Gastrocnemius medialis (tissue), 4 donors: ENCODE measurements around the gene S100PBP. TPM values are rescaled to one million over a fixed set of nuclear protein-coding genes. Genes with fewer than 3 reads are reported as not detected.

Experiments
- ATAC-seq, 2 donors: fragments of 150-250 bp; one replicate each; pipeline ENCODE4 v1.9.1; 2016
- DNase-seq, 2 donors: peaks; one replicate each; pipeline ENCODE4 v3.0.0-alpha.2; 2019
- H3K27ac ChIP-seq, 4 donors: fragments of 200-600 bp; sonication (generic); 1 replicate in 1 of 4; 2 replicates in 3 of 4; pipeline ENCODE4 v1.5.1; 2016 to 2018; ENCODE audit warnings: mild to moderate bottlenecking in 2 of 4, moderate library complexity in 1 of 4
- H3K27me3 ChIP-seq, 3 donors: fragments of 200-600 bp; sonication (generic) in 2 of 3; 1 replicate in 1 of 3; 2 replicates in 2 of 3; pipeline versions ENCODE4 v1.5.1 to v1.6.0; 2016 to 2019; ENCODE audit warnings: mild to moderate bottlenecking in 1 of 3, moderate library complexity in 1 of 3
- H3K36me3 ChIP-seq, 2 donors: fragments of 200-600 bp; sonication (generic) in 1 of 2; one replicate each; pipeline ENCODE4 v1.5.1; 2017 to 2018
- H3K4me1 ChIP-seq, 2 donors: fragments of 200-600 bp; sonication (generic) in 1 of 2; one replicate each; pipeline ENCODE4 v1.5.1; 2016 to 2017; ENCODE audit warnings: mild to moderate bottlenecking in 2 of 2
- H3K4me3 ChIP-seq, 4 donors: fragments of 200-600 bp; sonication (generic) in 3 of 4; 1 replicate in 1 of 4; 2 replicates in 3 of 4; pipeline ENCODE4 v1.5.1; 2016 to 2019; ENCODE audit warnings: mild to moderate bottlenecking in 2 of 4
- H3K9me3 ChIP-seq, 3 donors: fragments of 200-600 bp; sonication (generic) in 2 of 3; 1 replicate in 1 of 3; 2 replicates in 2 of 3; pipeline ENCODE4 v1.5.1; 2016 to 2019
- POLR2A ChIP-seq, 2 donors: fragments of 450-650 bp; IDR thresholded peaks; one replicate each; pipeline ENCODE4 v1.6.1; 2017; ENCODE audit warnings: antibody characterized with exemption in 2 of 2, mild to moderate bottlenecking in 2 of 2, moderate library complexity in 2 of 2
- in situ Hi-C, 4 donors: fragments of 200-750 bp; cut with MboI; loops; one replicate each; pipeline versions ENCODE4 v1.15.0 to v1.8.0; 2017; ENCODE audit warnings: low sequenced_read_pairs in 4 of 4
- intact Hi-C: fragments of 100-400 bp; cut with DNase I; formaldehyde crosslinking; loops from one replicate; pipeline ENCODE4 v1.15.1; 2023; ENCODE audit warnings: low total_unique reads
- total RNA-seq, 4 donors: library from RNA; depleted of rRNA; stranded (reverse); fragments of >200 nt; gene quantifications; one replicate each; pipeline versions ENCODE4 v1.1.0 to v1.2.3, GENCODE V29; 2016
- TF ChIP-seq, protein P1 (sequence below), 5 experiments: fragments of 450-650 bp in 3 of 5; fragments of 200-600 bp in 2 of 5; sonication (generic) in 2 of 5; IDR thresholded peaks in 4 of 5; conservative IDR thresholded peaks in 1 of 5; 1 replicate in 4 of 5; 2 replicates in 1 of 5; pipeline ENCODE4 v1.5.1; 2016 to 2019; ENCODE audit warnings: antibody characterized with exemption in 5 of 5, mild to moderate bottlenecking in 3 of 5, moderate library complexity in 3 of 5

Gene S100PBP
- total RNA-seq, 4 donors from 2014 or later = 4.9 to 11.5 (median 9.9) TPM

DNA sequence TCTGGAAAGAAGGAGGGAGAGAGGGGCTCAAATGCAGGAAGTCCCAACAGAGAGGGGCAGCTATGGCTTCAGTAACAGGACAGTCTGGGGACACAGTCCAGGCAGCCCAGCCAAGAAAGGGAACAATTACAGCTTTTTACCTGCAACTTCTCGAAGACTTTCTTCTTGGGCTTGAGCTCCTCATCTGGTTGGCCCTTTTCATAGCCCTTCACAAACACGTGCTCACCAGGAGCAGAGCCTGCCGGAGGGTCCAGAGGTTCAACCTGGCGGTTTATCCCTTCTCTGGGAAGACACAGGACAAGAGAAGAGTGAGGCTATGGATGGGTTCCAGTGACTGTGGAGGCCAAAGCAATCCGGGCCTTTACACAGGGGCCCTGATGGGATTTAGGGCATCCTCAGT lies 38.2 kb upstream of the S100PBP start:
- intact Hi-C loops (no loop called here), in situ Hi-C loops (loop anchor here (5.0 to 10.0 kb wide), 4 partner anchors 64 to 254 kb away; no protein-coding TSS in a partner anchor)
- no peak for TF ChIP-seq POLR2A (IDR thresholded peaks at IDR 0.05)
- TF ChIP-seq, protein P1, sequence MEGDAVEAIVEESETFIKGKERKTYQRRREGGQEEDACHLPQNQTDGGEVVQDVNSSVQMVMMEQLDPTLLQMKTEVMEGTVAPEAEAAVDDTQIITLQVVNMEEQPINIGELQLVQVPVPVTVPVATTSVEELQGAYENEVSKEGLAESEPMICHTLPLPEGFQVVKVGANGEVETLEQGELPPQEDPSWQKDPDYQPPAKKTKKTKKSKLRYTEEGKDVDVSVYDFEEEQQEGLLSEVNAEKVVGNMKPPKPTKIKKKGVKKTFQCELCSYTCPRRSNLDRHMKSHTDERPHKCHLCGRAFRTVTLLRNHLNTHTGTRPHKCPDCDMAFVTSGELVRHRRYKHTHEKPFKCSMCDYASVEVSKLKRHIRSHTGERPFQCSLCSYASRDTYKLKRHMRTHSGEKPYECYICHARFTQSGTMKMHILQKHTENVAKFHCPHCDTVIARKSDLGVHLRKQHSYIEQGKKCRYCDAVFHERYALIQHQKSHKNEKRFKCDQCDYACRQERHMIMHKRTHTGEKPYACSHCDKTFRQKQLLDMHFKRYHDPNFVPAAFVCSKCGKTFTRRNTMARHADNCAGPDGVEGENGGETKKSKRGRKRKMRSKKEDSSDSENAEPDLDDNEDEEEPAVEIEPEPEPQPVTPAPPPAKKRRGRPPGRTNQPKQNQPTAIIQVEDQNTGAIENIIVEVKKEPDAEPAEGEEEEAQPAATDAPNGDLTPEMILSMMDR (IDR thresholded peaks at IDR 0.05 in 4 of 5, conservative IDR thresholded peaks at IDR 0.05 in 1 of 5) = no peak
- peaks cover 0 to 98% of the 10 kb centered on the region in 2 donors for H3K36me3 ChIP-seq
- no peaks in the 10 kb centered on the region for H3K4me1 ChIP-seq
- no peak overlapping the region for H3K4me3 ChIP-seq
- H3K27me3 ChIP-seq = no peaks in the 10 kb centered on the region
- ATAC-seq = no peak
- no peaks in the 10 kb centered on the region for H3K9me3 ChIP-seq
- no peak overlapping the region for H3K27ac ChIP-seq
- no peak for DNase-seq

DNA sequence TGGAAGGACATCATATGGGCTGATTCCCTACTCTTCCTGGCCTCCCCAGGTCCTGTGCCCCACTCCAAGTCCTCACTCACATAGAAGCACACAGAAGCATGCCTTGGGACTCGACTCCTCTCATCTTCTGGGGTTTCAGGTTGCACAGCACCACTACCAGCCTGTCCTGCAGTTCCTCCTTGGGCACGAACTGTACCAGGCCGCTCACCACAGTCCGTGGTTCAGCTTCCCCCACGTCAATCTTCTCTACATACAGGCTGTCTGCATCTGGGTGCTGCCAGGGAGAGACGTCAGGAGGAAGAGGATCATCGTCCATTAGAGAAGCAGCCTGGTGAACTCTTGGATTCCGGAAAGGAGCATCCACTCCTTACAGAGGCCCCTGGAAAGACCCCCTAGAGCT lies 37.4 kb upstream of the S100PBP start:
- intact Hi-C loops (no loop called here), in situ Hi-C loops (no loop called here)
- ATAC-seq = peak in 1 of 2 donors; percentile 21
- no peak for TF ChIP-seq POLR2A (IDR thresholded peaks at IDR 0.05)
- TF ChIP-seq, protein P1 (IDR thresholded peaks at IDR 0.05 in 4 of 5, conservative IDR thresholded peaks at IDR 0.05 in 1 of 5) = no peak
- H3K27ac ChIP-seq = no peak overlapping the region
- peaks cover 0 to 99% of the 10 kb centered on the region in 2 donors for H3K36me3 ChIP-seq
- no peak overlapping the region for H3K4me3 ChIP-seq
- H3K27me3 ChIP-seq = no peaks in the 10 kb centered on the region
- H3K4me1 ChIP-seq = no peaks in the 10 kb centered on the region
- DNase-seq = no peak
- no peaks in the 10 kb centered on the region for H3K9me3 ChIP-seq

DNA sequence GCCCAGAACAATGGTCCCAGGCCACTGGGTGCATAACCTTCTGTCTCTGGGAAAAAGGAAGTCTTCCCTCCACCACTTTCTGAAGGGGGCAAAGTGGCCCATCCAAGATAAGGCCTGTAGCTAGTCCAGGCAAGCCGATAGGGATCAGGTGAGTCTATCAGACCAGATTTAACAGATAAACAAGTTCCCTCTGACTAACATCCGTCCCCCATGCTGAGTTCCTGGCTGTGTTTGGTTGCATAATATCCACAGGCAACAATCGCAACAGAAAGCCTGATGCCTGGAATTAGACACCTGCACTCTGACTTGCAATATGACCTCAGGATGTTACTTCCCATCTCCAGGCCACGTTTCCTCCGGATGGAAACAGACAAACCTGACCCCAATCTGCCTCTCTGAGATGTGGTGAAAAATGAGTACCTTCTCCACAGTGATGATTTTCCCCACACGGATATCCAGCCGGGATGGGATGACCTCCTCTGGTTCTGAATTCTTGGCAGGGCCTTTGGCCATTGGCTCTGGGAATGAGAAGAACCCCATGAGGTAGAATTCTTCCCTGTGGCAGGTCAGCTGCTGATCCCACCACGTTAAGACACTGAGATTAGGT lies 36.7 kb upstream of the S100PBP start:
- ATAC-seq (no peak), DNase-seq (no peak)
- in situ Hi-C loops (no loop called here), intact Hi-C loops (no loop called here)
- Histone ChIP-seq H3K4me3 (no peak overlapping the region), H3K9me3 (no peaks in the 10 kb centered on the region), H3K27ac (no peak overlapping the region), H3K4me1 (no peaks in the 10 kb centered on the region), H3K27me3 (no peaks in the 10 kb centered on the region), H3K36me3 (peaks cover 0 to 99% of the 10 kb centered on the region in 2 donors)
- TF ChIP-seq POLR2A (IDR thresholded peaks at IDR 0.05) = no peak
- TF ChIP-seq, protein P1 (IDR thresholded peaks at IDR 0.05 in 4 of 5, conservative IDR thresholded peaks at IDR 0.05 in 1 of 5) = no peak

DNA sequence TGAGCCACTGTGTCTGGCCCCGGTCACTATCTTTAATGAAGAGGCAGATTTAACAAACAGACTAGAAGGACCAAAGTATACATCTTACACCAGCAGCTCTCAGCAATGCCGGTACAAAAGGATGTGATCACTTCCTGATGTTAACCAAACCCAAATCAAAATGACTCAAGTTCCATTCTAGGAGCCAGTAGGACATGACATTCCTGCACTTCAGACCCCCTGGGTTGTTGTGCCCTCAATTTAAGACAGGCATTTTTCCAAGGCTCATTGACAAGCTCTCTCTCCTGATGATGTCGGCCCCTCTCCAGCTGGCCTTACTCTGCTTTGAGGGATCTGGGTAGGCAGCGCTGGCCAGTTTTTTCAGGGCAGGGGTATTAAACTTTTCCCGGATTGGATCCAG lies 35.4 kb upstream of the S100PBP start:
- Histone ChIP-seq H3K27me3 (no peaks in the 10 kb centered on the region), H3K9me3 (no peaks in the 10 kb centered on the region), H3K27ac (no peak overlapping the region), H3K4me3 (no peak overlapping the region), H3K36me3 (peaks cover 0 to 99% of the 10 kb centered on the region in 2 donors), H3K4me1 (no peaks in the 10 kb centered on the region)
- in situ Hi-C loops (no loop called here), intact Hi-C loops (no loop called here)
- no peak for TF ChIP-seq POLR2A (IDR thresholded peaks at IDR 0.05)
- TF ChIP-seq, protein P1 (IDR thresholded peaks at IDR 0.05 in 4 of 5, conservative IDR thresholded peaks at IDR 0.05 in 1 of 5) = no peak
- no peak for ATAC-seq
- DNase-seq = no peak

DNA sequence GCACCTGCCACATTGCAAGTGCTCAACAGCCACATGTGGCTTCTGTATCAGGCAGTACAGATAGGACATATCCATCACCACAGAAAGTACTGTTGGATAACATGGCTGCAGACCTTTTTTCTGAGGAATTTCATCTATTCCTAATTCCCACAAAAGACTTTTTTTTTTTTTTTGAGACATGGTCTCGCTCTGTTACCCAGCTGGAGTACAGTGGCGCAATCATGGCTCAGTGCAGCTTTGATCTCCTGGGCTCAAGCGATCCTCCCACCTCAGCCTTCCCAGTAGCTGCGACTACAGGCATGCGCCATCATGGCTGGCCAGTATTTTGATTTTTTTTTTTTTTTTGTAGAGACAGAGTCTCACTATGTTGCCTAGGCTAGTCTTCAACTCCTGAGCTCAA lies 33.6 kb upstream of the S100PBP start:
- intact Hi-C loops = no loop called here
- no peak for TF ChIP-seq POLR2A (IDR thresholded peaks at IDR 0.05)
- TF ChIP-seq, protein P1 (IDR thresholded peaks at IDR 0.05 in 4 of 5, conservative IDR thresholded peaks at IDR 0.05 in 1 of 5) = no peak
- H3K27ac ChIP-seq = no peak overlapping the region
- H3K9me3 ChIP-seq = no peaks in the 10 kb centered on the region
- in situ Hi-C loops = no loop called here
- H3K27me3 ChIP-seq = no peaks in the 10 kb centered on the region
- peaks cover 4 to 98% of the 10 kb centered on the region in 2 donors for H3K36me3 ChIP-seq
- DNase-seq = no peak
- peaks cover 0 to 2% of the 10 kb centered on the region in 2 donors for H3K4me1 ChIP-seq
- no peak for ATAC-seq
- H3K4me3 ChIP-seq = no peak overlapping the region
